Fibroblast of pulmonary artery (primary cell): ENCODE data around the gene CLCA4.
"Not testable (repeated sequence)": the region's sequence is repeated elsewhere in the genome, so short reads cannot be mapped to it uniquely, and the experiment has no call there.

Experiments
- DNase-seq: peaks from one replicate; pipeline ENCODE4 v3.0.0-alpha.2; 2010; ENCODE audit warnings: low read depth
- H3K4me3 ChIP-seq: replicated peaks from 2 replicates; pipeline ENCODE4 v1.5.1; 2011; ENCODE audit warnings: low read depth, mild to moderate bottlenecking, control low read depth, low read length, moderate library complexity
- TF ChIP-seq, protein P1 (sequence below): IDR thresholded peaks from 2 replicates; pipeline ENCODE4 v1.5.1; 2011; ENCODE audit warnings: mild to moderate bottlenecking, control low read depth, low read length, inconsistent platforms; ENCODE audit errors: missing control alignments

The CLCA4 gene

DNA sequence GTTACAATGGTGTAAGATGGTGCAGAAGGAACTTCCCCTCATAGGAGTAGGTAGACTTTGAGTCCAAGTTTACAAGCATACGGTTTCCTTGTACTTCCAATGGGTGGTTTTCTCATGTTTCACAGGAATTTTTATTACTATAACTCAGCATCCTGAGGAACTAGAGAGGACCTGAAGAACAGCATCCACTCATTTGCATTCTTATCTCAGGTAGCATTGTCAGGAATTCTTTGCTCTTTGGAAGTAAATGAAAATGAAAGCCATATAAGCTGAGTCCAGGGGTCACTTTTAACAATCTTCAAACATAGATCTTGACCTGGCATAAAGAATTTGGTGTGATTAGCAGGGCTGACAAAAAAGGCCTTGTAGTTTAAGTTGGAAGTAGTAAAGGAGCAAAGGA, 34.4 kb downstream of the CLCA4 start:
- no peak overlapping the region for H3K4me3 ChIP-seq
- DNase-seq: no peak
- TF ChIP-seq, protein P1, sequence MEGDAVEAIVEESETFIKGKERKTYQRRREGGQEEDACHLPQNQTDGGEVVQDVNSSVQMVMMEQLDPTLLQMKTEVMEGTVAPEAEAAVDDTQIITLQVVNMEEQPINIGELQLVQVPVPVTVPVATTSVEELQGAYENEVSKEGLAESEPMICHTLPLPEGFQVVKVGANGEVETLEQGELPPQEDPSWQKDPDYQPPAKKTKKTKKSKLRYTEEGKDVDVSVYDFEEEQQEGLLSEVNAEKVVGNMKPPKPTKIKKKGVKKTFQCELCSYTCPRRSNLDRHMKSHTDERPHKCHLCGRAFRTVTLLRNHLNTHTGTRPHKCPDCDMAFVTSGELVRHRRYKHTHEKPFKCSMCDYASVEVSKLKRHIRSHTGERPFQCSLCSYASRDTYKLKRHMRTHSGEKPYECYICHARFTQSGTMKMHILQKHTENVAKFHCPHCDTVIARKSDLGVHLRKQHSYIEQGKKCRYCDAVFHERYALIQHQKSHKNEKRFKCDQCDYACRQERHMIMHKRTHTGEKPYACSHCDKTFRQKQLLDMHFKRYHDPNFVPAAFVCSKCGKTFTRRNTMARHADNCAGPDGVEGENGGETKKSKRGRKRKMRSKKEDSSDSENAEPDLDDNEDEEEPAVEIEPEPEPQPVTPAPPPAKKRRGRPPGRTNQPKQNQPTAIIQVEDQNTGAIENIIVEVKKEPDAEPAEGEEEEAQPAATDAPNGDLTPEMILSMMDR: no peak

- TF ChIP-seq, protein P1: no peak
- no peak for DNase-seq
- H3K4me3 ChIP-seq: no peak overlapping the region
Measured at GRCh38 chr1:86582161-86582560, 35.3 kb downstream of the CLCA4 start.

- TF ChIP-seq, protein P1: no peak
Measured at GRCh38 chr1:86583032-86583431, 36.2 kb downstream of the CLCA4 start.

GRCh38 chr1:86583593-86583992, 36.7 kb downstream of the CLCA4 start:
- H3K4me3 ChIP-seq: no peak overlapping the region
- no peak for DNase-seq
- TF ChIP-seq, protein P1: no peak

More at GRCh38 chr1:86583032-86583431, 36.2 kb downstream of the CLCA4 start:
- no peak overlapping the region for H3K4me3 ChIP-seq
- no peak for DNase-seq

DNA sequence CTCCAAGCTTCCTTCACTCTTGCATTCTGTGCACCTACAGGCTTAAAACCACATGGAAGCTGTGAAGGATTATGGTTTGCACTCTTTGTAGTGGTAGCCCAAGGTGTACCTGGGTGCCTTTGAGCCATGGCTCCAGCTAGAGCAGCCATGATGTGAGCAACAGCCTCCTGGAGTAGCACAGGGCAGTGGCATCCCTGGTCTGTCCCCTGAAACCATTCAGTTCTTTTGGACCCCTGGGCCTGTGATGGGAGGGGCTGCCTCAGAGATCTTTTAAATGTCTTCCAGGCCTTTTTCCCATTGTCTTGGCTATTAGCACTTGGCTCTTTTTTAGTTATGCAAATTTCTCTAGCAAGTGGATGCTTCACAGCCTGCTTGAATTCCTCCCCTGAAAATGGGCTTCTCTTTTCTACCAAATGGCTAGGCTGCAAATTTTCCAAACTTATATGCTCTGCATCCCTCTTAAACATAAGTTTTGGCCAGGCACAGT, 47.4 kb downstream of the CLCA4 start:
- no peak for DNase-seq
- TF ChIP-seq, protein P1: no peak
- no peak overlapping the region for H3K4me3 ChIP-seq

DNA sequence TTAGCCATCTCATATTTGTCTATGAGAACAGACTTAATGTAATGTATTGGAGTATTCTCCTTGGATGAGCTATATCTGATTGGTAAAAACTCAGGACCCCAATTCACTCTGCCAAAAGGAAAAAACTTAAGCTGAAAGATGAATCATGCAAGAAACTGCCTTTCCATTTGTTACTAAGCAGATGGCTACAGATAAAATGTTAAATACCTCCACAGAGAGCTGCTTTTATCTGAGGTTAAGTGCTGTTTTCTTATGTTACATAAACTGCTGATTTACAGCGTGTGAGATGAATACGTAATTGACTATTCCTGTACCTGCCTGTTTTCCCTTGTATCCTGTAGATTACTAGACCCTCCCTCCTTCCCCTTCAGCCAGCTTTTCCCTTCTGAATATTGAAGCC, 49.3 kb downstream of the CLCA4 start:
- no peak overlapping the region for H3K4me3 ChIP-seq
- no peak for DNase-seq
- TF ChIP-seq, protein P1: no peak

GRCh38 chr1:86596741-86597290, 49.9 kb downstream of the CLCA4 start:
- TF ChIP-seq, protein P1: no peak
- peak; percentile 10 for DNase-seq
- H3K4me3 ChIP-seq: no peak overlapping the region

DNA sequence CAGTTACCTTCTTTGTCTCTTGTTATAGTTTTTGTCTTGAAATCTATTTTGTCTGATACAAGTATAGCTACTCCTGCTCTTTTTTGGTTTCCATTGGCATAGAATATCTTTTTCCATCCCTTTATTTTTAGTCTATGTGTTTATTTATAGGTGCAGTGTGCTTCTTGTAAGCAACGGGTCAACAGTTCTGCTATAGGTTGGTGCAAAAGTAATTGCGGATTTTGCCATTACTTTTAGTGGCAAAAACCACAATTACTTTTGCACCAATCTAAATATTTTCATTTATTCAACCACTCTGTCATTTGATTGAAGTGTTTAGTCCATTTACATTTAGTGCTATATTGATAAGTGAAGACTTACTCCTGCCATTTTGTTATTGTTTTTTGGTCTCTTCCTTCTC, 59.2 kb downstream of the CLCA4 start:
- not testable (repeated sequence) for DNase-seq, H3K4me3 ChIP-seq
